Adrenal gland (tissue), 12 donors: ENCODE results near the gene TRIM38. TPM values are rescaled to one million over a fixed set of nuclear protein-coding genes. Genes with fewer than 3 reads are reported as not detected.

Source experiments
- polyA plus RNA-seq, 3 donors: library from polyadenylated mRNA; stranded (reverse); fragments of 200-250 nt in 2 of 3; fragments of 350-450 nt in 1 of 3; fragmentation: Illumina TruSeq in 1 of 3; extraction: RNeasy Lipid Tissue Mini Kit (QIAGEN cat#74804) in 1 of 3; gene quantifications; one replicate each; pipeline ENCODE4 v1.2.3, GENCODE V29; 2013 to 2014
- small RNA-seq, 2 donors: library from RNA; depleted of rRNA; stranded (forward); fragments of <200 nt; gene quantifications; one replicate each; pipeline ENCODE3, GENCODE V24; 2016
- total RNA-seq, 9 donors: library from RNA; depleted of rRNA in 4 of 9; stranded (reverse); fragments of >200 nt in 4 of 9; fragments of 120-200 nt in 1 of 9; fragmentation: NEBNext Ultra II Directional in 1 of 9; extraction: Animal tissue kit (Norgen Biotek cat#: 25700) in 1 of 9; gene quantifications; one replicate each; pipeline versions ENCODE4 v1.1.0 to v1.2.4, GENCODE V29; 2013 to 2023
- donor health status: healthy with polysubstance abuse.
- donor health status: Bipolar disorder and iron deficiency.
- donor health status: DM: yes; HTN: yes; CAD: no.
- donor health status: DM: no; HTN: no; CAD: no.
- donor health status: DM: no; HTN: no; CAD: no.
- donor health status: DM: yes; HTN: yes; CAD: no.

Gene TRIM38
- total and polyA plus RNA-seq, 12 donors = 5.7 to 15.6 (median 9.8) TPM

Small RNA genes lying within 50 kb of the gene (small RNA-seq; reads per million reads assigned to genes)
- gene HIST1H1PS2 = 0 reads per million in 2 donors

Other genes starting within 250 kb of the TRIM38 start
- gene SLC17A4, start 208.1 kb upstream of the TRIM38 start, total RNA-seq = not detected
- gene SLC17A4, start 208.1 kb upstream of the TRIM38 start, polyA plus RNA-seq = under 1 TPM in 1 of 3 donors, not detected in 2; 0.04 TPM
- gene SLC17A1, start 130.8 kb upstream of the TRIM38 start, total RNA-seq = under 1 TPM in 3 of 9 donors, not detected in 6; 0.06 to 0.23 (median 0.18) TPM
- 1 to 10 TPM in 1 of 3 donors, under 1 TPM in 1, not detected in 1; 0.44 to 1.0 TPM for gene SLC17A1, start 130.8 kb upstream of the TRIM38 start, polyA plus RNA-seq
- 1 to 10 TPM in 2 of 9 donors, under 1 TPM in 6, not detected in 1; 0.20 to 2.1 (median 0.79) TPM for gene SLC17A3, start 88.6 kb upstream of the TRIM38 start, total RNA-seq
- 1 to 10 TPM in 1 of 3 donors, under 1 TPM in 2; 0.34 to 1.5 (median 0.72) TPM for gene SLC17A3, start 88.6 kb upstream of the TRIM38 start, polyA plus RNA-seq
- gene SLC17A2, start 32.1 kb upstream of the TRIM38 start, total RNA-seq = not detected
- gene SLC17A2, start 32.1 kb upstream of the TRIM38 start, polyA plus RNA-seq = not detected
- gene HFE, start 124.6 kb downstream of the TRIM38 start, total RNA-seq = 10 to 100 TPM; 12.8 to 32.1 (median 22.7) TPM
- 10 to 100 TPM in 1 of 3 donors, 1 to 10 TPM in 2; 6.2 to 15.9 (median 6.4) TPM for gene HFE, start 124.6 kb downstream of the TRIM38 start, polyA plus RNA-seq